HG03442 (cell line): ENCODE measurements around the gene WDR18.
A peak's percentile ranks its signal among the peaks of the same experiment; 100 is the strongest.

ENCODE experiments used
- ATAC-seq: cut with Tn5 transposase; IDR thresholded peaks from one replicate; pipeline ENCODE4 v1.9.1; 2021; ENCODE audit warnings: mild to moderate bottlenecking, moderate library complexity; ENCODE audit not compliant: unreplicated experiment

The WDR18 gene

DNA sequence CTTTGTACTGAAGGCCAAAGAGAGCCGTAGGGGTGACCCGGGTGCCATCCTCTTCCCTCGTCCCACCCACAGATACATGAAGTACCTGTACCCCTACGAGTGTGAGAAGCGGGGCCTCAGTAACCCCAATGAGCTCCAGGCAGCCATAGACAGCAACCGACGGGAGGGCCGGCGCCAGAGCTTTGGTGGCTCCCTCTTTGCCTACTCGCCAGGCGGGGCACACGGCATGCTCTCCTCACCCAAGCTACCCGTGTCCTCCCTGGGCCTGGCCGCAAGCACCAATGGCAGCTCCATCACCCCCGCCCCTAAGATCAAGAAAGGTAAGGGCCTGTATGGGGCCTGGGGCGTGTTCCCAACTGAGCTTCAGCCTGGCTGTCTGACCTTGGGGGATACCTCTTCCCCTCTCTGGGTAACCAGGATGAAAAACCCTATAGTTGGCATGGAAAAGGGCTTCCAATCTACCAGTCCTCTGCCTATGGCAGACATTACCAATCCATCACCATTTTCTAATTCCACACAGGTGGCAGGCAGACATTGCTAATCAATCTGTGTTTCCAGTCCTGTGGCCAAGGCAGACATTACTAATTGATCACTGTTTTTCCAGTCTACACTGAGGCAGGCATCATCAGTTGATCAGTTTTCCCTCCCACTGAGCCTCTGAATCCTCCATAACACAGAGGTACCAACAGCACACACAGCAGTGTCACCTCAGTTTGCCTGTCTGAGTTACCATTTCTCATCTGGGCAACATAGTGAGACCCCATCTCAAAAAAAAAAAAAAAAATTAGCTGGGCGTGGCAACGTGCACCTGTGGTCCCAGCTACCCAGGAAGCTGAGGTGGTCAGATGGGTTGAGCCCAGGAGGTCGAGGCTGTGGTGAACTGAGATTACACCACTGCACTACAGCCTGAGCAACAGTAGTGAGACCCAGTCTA, 19.1 kb upstream of the WDR18 start:
- no peak for ATAC-seq

DNA sequence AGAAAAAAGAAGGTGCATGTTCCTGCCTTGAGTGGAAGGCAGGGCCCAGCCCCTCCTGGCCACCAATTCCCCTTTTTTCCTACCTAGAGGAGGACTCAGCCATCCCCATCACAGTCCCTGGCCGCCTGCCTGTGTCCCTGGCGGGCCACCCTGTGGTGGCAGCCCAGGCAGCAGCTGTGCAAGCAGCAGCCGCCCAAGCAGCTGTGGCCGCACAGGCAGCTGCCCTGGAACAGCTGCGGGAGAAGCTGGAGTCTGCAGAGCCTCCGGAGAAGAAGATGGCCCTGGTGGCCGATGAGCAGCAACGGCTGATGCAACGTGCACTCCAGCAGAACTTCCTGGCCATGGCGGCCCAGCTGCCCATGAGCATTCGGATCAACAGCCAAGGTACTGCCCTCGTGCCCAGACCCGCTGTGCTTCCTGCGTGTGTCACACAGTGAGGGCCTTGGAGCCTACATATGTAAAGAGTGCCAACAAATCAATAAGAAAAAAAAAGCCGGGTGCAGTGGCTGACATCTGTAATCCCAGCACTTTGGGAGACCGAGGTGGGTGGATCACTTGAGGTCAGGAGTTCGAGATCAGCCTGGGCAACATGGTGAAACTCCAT, 17.6 kb upstream of the WDR18 start:
- ATAC-seq, result no peak

DNA sequence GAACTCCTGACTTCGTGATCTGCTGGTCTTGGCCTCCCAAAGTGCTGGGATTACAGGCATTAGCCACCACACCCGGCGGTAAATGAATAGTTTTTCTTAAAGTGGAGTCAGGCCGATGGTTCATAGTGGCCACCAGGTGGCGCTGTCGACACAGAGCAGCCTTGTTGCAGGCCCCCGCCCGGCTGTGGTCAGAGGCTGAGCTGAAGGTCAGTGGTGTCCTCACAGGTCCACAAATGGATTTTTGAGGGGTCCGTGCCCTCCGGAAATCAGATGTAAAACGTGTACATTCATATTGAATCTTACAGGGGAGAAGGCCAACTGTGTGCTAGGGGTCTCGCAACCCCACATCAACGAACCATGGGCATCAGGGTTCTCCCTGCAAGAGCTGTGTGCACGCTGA, 13.4 kb upstream of the WDR18 start:
- ATAC-seq, result no peak

DNA sequence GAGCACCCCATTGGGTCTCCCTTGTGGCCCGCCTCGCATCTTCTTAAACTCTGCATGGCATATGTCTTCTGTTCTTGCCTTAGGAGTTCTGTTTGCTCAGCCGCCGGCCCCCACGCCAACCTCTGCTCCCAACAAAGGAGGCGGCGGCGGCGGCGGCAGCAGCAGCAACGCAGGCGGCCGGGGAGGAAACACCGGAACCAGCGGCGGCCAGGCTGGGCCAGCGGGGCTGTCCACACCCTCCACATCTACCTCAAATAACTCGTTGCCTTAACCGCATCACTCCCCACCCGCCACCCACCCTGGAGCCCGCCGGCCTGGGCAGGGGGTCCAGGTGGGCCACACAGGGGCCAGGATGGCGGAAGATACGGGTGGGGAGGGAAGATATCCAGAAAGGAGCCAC, 12.3 kb upstream of the WDR18 start:
- no peak for ATAC-seq

DNA sequence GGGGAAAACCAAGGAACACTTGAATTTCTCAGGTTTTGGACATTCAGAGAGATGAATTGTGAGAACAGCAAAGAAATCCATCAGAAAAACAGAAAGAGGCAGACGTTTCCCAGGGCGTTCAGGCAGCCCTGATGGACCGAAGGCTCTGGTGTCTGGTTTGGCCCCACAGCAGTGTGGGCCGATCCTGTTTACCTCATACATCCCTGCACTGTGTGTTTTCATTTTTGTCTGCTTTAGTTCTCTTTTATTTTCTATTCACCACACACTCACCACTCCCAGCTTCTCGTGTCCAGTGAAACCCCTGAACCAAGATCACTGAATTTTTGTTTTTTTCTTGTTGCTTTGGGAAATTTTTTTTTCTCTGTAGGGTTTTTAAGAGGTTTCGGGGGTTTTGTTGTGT, 11.9 kb upstream of the WDR18 start:
- no peak for ATAC-seq

DNA sequence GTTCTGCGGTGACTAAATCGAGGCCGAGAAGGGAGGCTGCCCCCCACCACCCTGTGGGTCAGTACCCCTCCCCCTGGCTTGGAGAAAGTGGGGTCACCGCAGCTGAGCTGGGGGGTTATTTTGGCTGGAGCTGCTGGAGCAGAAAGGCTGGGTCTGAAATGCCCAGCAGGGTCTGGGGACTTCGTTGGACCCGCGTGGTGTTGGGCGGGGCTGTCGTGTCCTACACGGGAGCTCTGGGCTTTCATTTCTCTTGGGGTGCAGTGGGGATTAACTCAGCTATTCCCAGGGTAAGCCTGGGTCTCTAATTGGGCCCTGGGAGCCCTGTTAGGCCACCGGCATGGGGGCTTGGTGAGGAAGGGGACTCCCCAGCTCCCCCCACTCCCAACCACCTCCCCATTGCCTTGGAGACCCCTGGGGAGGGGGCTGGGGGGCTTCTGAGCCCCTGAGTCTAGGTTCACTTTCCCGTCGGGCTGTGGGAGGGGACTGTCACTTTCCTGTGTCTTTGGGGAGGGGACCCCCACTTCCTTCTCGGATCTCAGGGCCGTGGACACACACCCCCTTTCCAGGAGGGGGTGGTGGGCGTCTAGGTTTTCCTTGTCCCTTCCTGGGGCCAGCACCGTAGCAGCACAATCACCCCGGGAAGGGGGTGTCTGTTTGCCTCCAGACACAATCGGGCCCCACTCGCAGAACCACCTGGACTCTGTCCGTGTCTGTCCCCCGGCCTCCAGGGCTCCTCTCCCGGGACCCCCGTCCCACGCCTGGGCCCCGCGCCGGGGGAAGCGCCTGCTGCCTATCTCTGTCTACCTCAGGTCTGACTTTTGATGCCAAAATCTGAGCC, 10.2 kb upstream of the WDR18 start:
- no peak for ATAC-seq

DNA sequence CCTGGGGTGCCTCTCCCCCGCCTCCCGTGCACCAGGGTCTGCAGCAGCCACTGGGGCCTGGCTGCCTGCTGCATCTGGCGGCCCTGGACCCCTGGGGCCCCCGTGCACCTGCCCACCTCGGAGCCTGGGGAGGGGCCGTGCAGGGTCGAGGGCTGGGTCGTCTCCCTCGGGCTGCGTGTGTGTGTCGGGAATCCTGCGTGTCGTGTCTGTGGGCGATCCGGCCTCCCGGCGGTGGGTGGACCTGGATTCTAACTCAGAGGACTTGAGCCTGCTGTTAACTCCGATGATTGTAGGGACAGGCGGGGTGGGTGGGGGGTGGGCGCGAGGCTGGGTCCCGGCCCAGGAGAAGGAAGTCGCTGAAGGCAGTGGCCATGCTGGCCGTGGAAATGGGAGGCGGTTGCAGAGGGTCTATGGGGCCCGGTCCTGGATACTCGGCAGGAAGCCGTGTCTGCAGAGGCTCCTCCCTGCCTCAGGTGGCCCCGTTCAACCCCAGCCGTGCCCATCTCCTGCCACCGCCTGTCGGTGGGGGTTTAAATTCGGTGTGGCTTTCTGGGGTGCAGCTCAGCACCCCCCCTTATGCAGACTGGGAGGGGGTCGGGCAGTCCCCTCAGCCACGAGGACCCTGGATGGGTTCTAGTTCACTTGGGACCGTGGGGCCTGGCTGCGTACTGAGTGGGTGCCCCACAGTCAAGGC, 9.4 kb upstream of the WDR18 start:
- no peak for ATAC-seq

DNA sequence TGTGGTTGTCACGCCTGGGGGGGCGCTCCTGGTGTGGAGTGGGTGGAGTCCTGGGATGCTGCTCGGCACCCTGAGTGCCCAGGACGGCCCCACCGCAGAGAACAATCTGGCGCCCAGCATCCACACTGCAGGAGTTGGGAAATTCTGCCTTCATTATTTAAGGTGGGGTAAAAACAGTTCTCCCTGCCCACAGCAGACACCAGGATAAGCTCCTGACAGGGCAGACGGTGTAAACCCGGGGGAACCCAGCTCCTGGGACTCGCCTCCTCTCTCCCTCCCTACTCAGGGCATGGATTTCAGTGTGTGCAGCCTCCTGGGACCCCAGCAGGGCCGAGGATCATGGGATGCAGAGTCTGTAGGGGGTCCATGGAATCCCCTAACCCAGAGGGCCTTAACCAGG, 7.7 kb upstream of the WDR18 start:
- no peak for ATAC-seq

DNA sequence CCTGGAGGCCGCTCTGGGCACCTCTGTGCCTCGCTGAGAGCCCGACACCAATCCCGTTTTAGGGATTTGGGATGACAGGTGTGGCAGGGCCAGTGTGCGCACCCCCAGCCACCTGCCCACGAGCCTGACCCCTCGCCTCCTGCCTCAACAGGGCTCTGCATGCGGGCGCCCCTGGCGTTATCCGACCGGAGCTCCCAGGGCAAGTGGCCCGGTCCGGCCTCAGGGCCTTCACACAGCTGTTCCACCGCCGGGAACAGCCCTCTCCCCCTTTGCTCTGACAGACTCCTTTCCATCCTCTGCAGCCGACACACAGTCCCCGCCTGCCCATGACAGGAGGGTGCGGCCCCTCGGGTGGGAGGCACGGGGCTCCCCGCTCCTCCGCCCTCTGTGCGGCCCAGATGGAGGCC, 7.1 kb upstream of the WDR18 start:
- no peak for ATAC-seq

DNA sequence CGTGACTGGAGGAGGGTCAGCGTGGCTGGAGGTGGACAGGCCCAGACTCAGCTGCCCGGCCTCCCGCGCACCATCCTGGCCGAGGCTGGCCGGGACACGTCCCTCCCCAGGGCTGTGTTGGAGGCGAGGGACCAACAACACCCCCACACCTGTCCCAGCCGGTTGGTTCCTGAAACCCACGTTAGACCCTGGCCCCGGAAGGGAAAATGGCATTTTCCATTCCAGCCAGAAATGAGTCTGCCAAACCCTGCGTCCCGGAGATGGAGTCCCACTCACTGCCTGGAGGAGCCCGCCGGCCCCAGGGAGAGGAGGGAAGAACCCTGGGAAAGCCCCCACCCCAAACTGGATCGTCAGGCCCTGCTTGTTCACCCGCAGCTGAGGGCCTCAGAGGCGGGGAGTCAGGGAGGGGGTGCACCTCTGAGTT, 4.8 kb upstream of the WDR18 start:
- no peak for ATAC-seq

DNA sequence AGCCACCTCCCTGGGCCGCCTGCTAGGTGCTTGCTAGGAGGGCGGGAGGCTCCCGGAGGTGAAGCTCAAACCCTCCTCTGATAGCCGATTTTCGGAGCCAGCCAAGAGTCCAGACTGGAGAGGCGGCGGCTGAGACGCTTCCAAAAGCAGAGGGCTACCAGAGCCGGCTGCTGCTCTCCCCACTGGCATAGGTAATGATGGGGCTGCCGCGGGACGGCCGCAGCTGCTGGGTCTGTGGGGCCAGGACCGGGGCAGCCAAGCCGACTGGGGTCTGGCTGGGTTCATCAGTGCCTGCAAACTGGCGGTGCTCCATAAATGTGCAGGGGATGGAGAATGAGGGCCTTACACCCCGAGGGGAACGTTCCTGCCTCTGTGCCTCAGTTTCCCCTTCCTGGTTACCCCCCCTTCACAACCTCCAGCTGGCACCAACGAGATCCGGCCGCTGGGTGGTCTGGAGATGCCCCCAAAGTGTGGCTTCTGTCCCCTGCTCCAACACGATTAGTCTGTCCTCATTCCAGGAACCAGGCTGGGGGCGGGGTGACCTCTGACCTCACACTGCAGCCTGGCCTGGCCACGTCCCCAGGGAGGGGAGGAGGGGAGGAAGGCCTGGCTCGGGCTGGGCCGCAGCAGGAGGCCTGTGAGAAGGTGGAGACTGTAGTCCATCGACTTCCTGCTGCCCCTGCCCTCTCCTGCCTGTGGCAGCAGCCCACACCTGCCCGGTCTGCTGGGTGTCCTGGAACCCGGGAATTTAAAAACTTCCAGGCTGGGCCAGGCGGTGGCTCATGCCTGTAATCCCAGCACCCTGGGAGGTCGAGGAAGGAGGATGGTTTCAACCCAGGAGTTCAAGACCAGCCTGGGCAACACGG, 3.8 kb upstream of the WDR18 start:
- ATAC-seq, result no peak

DNA sequence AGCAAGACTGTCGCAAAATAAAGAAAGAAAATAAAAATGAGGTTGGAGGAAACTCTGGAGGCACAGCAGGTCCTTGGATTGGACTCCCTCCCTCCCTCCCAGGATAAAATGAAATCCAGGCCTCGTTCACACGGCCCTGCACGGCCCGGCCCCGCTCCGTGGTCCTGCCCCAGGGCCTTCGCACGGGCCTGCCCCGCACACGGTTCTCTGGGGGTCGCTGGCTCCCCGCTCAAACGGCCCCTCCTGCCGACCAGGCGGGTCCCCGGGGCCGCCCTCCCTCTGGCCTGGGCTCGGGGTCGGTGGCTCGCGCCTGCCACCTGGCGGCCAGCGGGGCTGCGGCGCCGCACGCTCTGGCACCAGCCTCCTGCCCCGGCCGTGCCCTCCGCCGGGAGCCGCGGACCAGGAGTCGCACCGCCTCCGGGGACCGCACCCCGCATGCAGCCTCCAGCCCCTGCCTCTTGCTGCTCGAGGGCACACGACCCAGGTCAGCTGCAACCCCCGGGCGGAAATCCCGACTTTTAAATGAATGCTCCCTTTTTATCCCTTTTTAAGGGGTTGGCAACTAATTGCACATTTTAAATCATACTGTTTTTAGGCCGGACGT, 1.5 kb upstream of the WDR18 start:
- ATAC-seq, result peak; percentile 40

DNA sequence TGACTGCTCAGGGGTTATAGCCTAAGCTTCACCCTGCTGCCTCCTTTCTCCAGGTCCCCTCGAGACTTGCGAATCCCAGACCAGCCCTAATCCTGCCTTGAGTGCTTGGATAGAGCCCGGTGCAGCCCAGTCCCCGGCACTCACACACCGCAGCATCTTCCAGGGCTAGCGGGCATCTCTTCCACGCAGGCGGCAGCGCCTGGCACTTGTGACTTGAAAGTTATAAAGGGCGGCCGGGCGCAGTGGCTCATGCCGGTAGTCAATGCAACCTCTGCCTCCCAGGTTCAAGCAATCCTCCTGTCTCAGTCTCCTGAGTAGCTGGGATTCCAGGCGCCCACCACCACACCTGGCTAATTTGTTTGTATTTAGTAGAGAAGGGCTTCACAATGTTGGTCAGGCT, 1.9 kb downstream of the WDR18 start:
- ATAC-seq, result no peak

DNA sequence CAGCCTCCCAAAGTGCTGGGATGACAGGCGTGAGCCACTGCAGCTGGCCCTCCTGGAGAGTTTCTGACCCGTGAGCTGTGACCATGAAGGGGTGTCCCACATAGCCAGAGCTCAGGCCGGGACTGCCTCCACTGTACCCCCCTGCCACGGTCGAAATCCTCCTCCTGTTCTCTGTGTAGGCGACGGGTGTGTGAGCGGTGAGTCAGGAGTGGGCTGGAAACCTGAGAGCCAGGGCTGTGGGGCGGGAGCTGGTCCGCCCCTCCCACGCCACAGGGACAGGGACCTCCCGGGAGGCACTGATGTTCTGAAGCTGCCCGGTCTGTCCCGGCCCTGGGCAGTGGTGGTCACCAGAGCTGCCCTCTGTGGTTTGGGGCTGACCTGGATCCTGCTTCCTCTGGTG, 3.9 kb downstream of the WDR18 start:
- ATAC-seq, result no peak

DNA sequence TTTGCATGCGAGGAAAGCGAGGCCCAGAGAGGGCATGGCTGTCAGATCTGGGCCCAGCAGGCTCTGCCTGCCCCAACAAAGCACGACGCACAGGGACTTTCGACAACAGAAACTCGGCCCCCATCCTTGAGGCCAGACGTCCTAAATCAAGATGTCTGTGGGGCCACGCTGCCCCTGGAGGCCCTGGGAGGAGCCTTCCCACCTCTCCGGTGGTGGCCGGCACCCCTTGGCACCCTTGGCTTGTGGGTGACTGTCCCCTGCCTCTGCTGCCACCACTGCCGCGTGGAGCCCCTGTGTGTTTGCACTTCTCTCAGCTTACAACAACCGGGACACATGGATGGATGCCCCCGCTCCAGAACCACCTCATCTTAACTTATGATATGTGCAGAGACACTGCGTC, 4.4 kb downstream of the WDR18 start:
- ATAC-seq, result no peak

DNA sequence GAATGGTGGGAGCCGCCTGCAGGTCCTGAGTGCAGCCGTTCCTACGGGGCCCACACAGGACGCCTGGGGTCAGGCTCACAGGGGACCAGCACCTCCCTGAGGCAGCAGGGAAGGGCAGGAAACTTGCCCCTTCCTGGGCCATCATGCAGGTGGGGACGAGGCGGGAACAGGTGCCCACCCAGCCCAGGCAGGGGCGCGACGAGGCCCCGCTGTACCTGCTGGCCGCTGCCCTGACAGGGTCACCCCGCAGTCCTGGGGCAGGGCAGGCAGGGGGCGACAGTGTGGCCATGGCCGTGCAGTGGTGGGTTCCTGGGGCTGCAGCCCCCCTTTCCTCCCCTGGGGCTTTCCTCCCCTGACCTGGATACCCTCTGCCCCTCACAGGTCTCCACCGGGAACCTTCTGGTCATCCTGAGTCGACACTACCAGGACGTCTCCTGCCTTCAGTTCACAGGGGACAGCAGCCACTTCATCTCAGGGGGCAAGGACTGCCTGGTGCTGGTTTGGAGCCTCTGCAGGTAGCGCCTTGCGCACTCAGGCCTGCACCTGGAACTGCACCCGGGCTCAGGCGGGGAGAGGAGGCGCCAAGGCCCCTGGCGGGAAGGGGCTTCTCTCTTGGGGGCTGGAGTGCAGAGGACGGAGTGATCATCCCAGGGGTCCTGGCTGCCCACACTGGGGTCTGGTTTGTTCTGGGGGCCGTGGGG, 5.4 kb downstream of the WDR18 start:
- no peak for ATAC-seq

DNA sequence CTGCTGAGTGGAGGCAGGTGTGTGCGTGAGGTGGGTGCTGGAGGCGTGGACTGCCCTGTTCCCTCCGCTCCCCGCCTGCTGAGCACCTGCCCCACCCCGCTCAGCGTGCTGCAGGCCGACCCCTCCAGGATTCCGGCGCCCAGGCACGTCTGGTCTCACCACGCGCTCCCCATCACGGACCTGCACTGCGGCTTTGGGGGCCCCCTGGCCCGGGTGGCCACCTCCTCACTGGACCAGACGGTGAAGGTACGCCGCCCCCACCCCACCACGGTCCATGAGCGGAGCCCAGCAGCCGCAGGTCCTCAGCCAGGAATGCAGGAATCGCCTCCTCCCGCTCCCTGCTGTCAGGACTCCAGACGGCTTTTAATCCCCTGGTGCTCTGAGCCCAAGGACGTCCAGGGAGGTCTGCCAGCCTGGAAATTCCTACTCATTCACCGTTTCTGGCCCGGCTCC, 6.0 kb downstream of the WDR18 start:
- ATAC-seq, result no peak

DNA sequence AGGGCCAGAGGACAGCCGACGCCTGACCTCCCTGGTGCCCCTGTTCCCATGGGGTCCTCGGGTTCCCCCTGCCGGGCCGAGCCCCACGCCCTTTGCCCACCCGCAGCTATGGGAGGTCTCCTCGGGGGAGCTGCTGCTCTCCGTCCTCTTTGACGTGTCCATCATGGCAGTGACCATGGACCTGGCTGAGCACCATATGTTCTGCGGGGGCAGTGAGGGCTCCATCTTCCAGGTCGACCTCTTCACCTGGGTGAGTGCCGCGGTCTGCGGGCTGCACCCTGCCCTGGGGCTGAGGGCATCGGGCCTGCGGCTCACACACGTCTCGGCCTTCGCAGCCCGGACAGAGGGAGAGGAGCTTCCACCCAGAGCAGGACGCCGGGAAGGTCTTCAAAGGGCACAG, 6.6 kb downstream of the WDR18 start:
- no peak for ATAC-seq
